GM19324 (cell line): ENCODE data around the gene ZDHHC18.

ENCODE experiments used
- ATAC-seq: cut with Tn5 transposase; IDR thresholded peaks from one replicate; pipeline ENCODE4 v1.9.1; 2021; ENCODE audit warnings: mild to moderate bottlenecking, moderate library complexity; ENCODE audit not compliant: unreplicated experiment, low FRiP score

The ZDHHC18 gene

GRCh38 chr1:26889551-26890466 is 63.3 kb downstream of the ZDHHC18 start, which contains the start of gene GPN2:
GPN2 (minus strand) TSS chr1:26890283; CDS start chr1:26890096, 187 bp downstream.
- peak; percentile 83 for ATAC-seq

- ATAC-seq = peak; percentile 37
Observed at GRCh38 chr1:26890467-26890796, 63.9 kb downstream of the ZDHHC18 start.

GRCh38 chr1:26894263-26894662 is 67.8 kb downstream of the ZDHHC18 start:
- ATAC-seq = no peak

- no peak for ATAC-seq
Observed at GRCh38 chr1:26897351-26897750, 70.9 kb downstream of the ZDHHC18 start.

- ATAC-seq = peak; percentile 81
Observed at GRCh38 chr1:26900001-26900814, 73.7 kb downstream of the ZDHHC18 start, which contains the start of gene GPATCH3. GPATCH3 (minus strand) TSS chr1:26900467; CDS start chr1:26900442, 25 bp downstream.

GRCh38 chr1:26900815-26901511 is 74.5 kb downstream of the ZDHHC18 start:
- ATAC-seq = no peak
